Endothelial cell of hepatic sinusoid (primary cell): ENCODE measurements around the gene FKBP8.
"Not testable (repeated sequence)": the region's sequence is repeated elsewhere in the genome, so short reads cannot be mapped to it uniquely, and the experiment has no call there.

Experiments
- in situ Hi-C: cut with HindIII; loops from 2 replicates; pipeline ENCODE4 v1.10.0; 2017; ENCODE audit warnings: low sequenced_read_pairs

Gene FKBP8

DNA sequence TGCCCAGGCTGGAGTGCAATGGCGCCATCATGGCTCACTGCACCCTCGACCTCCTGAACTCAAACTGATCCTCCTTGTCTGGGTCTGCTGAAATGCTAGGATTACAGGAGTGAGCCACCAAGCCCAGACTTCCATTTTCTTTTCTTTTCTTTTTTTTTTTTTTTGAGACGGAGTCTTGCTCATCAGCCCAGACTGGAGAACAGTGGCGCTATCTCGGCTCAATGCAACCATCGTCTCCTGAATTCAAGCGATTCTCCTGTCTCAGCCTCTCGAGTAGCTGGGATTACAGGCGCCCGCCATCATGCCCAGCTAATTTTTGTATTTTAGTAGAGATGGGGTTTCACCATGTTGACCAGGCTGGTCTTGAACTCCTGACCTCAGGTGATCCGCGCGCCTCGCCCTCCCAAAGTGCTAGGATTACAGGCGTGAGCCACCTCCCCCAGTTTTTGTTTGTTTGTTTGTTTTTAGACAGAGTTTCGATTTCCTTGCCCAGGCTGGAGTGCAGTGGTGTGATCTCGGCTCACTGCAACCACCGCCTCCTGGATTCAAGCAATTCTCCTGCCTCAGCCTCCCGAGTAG, 20.4 kb downstream of the FKBP8 start:
- in situ Hi-C loops: not testable (repeated sequence)

DNA sequence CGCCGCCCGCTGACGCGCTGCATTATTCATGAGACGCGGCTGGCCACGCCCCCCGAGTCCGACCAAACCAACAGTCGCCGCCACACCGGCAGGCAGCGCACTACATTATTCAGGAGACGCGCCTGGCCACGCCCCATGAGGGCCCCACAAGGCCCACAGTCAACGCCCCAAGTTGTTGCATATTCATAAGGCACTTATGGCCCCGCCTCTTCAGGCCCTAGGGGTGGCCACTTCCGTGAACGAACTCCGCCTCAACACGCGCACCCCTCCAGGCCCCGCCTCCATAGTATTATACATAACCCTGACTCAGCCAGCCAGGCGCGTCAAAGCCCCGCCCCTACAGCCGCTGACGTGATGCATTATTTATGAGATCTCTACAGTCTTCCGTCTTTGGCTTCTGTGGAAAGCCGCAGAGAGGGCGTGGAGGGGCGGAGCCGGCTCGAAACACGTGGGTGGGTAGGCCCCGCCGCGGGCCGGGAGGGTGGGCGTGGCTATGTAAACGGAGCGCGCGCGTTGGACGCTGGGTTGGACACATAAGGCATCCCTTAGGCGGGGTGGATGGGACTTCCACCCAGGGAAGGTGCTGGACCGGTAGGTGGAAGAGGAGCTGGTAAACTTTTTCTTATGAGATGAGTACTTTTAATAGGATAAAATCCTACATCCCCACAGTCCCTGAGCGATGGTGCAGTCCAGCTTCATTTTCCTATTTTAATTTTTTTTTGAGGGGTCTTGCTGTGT, 21.1 kb downstream of the FKBP8 start:
- in situ Hi-C loops: no loop called here

DNA sequence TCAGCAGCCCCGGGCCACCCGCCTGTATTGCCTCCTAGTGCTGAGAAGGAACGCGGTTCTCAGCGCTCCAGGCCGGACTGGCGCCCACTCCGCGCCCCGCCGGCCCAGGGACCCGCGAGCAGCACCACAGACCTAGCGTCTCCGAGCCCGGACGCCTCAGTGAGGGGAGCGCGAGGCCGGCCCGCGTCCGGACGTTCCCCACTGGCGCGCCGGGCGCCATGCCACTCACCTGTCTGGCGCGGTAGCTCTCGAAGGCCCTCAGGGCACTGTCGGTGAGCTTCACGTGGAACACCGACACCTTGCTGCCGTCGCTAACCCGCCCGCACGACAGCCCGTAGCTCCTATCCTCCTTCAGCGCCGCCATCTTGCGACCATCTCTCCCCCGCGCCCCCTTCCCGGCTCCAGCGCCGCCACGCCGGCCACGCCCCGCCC, 21.7 kb downstream of the FKBP8 start, which contains the start of gene ELL:
TSS of gene ELL (minus strand) at position 379 of the 432 bp plus-strand sequence. CDS start at position 364, 15 bp downstream.
- in situ Hi-C loops: no loop called here

DNA sequence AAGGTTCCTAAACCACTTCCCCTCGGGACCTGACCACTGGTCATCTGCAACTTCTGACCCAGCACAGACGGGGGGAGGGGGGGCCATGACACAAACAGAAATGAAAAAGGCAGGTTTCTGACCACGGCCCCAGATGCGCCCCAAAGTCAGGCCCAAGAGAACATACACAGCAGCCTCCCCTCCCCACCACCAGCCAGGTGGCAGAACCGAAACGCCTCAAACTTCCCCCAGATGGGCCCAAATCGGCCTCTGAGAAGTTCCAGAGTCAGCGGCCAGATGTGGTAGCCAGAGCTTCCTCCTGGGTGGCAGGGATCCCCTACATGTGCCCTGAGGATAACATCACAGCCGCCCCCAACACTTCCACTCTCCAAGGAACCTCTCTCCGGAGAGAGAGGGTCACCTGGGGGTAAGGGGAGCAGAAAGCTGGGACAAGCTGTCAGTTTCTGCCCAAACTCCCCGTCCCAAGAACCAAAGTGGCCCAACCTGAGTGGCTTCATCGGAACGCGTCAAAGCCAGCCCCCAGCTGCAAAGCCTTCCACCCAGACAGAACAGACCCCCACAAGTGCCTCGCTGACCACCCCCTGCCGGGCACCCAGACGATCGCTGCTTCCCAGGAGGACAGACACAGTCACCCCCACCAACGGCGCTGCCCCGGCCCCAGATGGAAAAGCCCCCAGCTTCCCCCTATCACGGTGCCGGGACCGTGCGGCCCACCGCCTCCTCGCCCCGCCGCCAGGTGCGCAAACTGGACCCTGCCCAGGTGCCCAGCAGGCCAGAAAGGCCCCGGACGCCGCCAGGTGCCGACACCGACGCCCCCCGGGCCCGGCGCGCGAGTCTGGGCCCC, 22.3 kb downstream of the FKBP8 start:
- in situ Hi-C loops: no loop called here

DNA sequence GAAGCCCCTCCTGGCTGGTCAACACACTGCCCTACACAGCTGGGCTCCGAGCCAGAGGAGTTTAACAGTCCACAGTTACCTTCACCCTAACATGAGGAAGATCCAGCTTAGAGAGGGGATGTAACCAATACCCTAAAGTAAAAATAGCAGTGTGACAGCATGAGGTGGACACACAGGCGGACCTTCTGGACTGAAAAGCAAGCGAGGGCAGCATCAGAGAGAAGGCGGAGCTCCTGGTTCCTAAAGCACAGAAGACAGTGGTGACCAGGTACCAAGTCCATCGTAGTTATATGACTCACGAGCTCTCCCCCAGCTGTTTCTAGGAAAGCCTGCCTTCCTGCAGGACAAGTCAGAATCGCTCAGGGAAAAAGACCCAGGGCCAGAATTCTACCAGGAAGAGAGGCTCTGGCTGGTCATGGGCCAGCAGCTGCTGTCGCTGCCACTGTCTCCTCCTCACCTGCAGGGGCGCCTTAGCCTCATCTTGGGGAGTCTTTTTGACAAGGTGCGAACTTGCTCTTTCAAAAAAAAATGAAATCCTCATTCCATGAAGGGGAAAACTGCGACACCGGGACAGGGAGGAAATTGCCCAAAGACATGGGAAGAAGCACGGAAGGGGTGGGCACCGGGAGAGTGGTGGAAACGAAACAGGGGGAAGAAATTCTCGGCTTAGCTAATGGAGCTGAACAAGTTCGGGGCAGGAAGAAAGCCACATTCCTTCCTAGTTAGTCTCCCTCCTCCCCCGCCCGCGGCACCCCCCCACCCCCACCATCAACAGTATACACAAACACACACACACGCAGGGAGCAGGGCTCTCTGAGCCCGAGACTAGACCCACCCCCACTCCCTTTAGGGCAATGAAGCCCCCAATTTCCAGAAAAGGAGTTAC, 23.2 kb downstream of the FKBP8 start:
- in situ Hi-C loops: loop anchor here (10.0 kb wide), 1 partner anchor 125 kb away; no protein-coding TSS in a partner anchor

DNA sequence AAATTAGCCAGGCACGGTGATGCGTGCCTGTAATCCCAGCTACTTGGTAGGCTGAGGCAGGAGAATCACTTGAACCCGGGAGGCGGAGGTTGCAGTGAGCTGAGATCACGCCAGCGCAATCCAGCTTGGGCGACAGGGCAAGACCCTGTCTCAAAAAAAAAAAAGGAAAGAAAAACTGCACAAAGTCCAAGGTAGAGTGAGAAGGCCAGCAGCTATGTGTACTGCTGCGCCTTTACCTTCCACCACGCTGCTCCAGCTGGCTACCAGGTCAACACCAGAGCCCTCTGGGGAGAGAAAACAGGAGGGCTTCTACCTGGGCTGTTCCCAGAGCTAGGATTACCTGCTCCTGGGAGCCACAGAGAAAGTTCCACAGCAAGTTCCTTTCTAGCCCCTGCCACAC, 24.7 kb downstream of the FKBP8 start:
- in situ Hi-C loops: loop anchor here (10.0 kb wide), 1 partner anchor 126 kb away; no protein-coding TSS in a partner anchor

DNA sequence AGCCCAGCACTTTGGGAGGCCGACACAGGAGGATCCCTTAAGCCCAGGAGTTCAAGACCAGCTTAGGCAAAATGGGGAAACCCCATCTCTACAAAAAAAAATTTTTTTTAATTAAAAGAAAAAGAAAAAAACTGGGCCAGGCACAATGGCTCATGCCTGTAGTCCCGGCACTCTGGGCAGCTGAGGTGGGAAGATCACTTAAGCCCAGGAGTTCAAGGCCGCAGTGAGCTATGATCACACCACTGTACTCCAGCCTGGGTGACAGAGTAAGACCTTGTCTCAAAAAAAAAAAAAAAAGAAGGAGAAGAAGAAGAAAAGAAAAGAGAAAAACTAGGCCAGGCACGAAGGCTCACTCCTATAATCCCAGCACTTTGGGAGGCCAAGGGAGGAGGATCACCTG, 25.8 kb downstream of the FKBP8 start:
- in situ Hi-C loops: loop anchor here (10.0 kb wide), 1 partner anchor 127 kb away; no protein-coding TSS in a partner anchor

DNA sequence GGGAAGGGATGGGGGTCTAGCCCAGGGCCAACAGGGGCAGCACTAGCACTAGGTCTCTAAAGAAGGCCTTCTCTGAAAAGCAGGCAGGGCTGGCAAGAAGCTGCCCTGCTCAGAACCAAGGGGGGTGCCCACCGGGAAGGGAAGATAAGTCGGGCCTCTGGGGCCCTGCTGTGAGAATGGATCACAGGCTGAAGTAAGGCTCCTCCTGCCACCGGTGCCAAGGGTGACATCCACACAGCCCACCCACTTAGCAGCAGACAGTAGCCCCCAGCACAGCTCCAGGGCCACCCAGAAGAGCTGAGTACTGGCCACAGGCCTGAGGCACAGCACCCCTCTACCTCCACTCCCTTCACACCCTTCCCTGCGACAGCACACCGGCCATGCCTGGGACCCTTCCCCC, 27.4 kb downstream of the FKBP8 start:
- in situ Hi-C loops: loop anchor here (10.0 kb wide), 1 partner anchor 129 kb away; no protein-coding TSS in a partner anchor

DNA sequence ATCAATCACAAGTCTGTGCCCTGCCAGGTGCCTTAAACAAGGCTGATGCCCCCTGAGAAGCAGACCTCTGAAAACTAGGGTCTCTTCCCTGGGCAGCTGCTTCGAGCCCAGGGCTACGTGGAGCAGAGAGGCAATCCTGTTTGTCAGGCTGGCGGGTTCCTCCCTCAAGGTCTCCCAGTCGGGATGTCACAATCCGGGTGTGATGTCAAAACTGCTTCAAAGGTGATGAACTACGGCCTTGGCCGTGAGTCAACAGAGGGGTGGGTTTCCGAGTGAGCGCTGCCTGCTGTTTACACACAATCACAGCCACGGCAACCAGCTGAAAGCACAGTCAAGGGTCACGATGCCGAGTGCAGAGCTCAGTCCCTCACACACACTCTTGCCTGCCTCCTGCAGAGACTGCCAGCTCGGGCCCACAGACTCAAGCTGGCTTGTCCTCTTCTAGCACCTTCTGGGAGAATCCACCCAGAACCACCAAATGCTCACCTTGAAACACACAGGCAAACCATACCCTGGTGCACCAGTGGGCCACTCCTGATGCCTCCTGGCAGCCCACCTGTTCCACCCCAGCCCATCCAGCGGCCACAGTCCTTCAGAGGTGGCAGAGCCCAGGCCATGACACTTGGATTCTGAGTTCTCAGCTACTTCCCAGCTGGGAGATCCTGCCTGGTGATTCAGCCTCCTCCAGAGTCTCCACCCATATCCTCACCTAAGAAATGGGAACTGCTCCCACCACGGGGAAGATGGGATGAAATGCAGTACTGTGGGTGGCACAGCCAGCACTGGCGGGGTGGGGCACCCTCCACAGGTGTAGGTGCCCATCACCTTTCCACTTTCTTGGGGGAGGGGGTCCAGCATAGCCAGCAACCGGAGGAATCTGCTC, 28.3 kb downstream of the FKBP8 start:
- in situ Hi-C loops: loop anchor here (10.0 kb wide), 1 partner anchor 130 kb away; no protein-coding TSS in a partner anchor

DNA sequence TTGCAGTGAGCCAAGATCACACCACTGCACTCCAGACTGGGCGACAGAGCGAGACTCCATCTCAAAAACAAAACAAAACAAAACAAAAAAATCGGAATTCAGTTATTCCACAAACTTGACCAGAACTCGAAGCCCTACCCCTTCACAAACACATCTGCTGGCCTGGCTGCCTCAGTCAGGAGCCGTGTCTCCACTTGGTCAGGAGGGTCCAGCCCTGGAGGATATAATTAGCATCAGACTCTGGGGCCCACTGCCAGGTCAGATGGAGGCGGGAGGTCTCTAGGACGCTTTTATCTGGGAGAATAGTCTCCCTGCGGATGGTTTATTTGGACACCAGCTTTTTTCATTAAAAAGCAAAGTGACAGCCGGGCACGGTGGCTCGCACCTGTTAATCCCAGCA, 29.5 kb downstream of the FKBP8 start:
- in situ Hi-C loops: loop anchor here (10.0 kb wide), 1 partner anchor 131 kb away; no protein-coding TSS in a partner anchor

DNA sequence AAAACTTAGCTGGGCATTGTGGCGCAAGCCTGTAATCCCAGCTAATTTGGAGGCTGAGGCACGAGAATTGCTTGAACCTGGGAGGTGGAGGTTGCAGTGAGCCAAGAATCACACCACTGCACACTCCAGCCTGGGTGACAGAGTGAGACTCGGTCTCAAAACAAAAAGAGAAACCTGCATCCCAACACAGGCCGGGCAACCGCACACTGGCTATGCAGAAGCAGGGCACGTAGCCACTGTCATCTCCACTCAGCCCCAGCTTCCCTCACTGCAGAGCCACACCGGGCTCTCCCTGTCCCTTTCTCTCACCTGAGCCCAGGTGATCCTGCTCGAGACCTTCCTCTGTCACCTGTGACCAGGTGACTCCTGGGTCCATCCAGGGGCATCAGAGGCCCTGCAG, 33.2 kb downstream of the FKBP8 start:
- in situ Hi-C loops: loop anchor here (10.0 kb wide), 1 partner anchor 135 kb away; no protein-coding TSS in a partner anchor

DNA sequence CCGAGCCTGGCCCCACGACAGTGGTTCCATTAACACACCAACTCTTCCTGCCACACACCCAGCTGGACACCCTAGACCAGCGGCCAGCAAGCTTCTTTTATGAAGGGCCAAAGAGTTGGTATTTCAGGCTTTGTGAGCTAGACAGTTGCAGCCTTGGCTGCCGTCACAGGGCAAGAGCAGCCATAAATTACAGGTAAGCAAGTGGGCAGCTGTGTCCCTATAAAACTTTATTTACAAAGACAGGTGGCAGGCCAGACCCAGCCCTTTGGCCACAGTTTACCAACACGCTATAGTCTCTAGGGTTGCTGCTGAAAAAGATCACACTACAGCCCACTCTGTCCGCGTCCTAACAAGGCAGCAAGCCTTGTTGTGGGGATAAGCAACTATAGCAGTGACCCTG, 34.8 kb downstream of the FKBP8 start:
- in situ Hi-C loops: loop anchor here (5.0 kb wide), 1 partner anchor 69 kb away; no protein-coding TSS in a partner anchor

DNA sequence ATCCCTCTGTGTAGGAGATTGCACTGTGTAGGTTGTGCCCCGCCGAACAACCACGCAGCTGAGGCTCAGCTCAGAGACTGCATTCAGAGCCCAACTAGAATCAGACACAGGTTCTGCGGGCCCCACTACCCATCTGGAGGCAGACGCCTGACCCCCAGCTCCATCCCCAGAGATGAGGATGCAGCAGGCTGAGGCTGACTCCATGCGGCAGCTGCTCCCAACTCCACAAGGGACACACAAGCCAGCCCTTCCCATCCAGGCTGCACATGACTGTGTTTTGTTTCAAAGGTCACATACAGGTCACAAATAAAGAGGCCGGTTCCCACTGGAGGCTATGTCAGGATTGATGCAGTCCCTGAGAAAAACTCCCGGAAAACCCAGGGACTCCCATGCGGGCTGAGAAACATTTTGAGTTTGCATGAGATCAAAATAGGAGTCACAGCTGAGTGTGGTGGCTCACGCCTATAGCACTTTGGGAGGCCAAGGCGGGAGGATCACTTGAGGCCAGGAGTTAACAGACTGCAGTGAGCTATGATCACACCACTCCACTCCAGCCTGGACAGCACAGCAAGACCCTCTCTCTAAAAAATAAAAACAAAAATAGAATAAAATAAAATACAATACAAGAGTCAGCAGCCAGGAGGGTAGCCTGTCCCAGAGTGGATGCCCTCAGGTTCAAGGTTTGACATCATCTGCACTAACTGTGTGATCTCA, 35.5 kb downstream of the FKBP8 start:
- in situ Hi-C loops: loop anchor here (5.0 kb wide), 1 partner anchor 69 kb away; no protein-coding TSS in a partner anchor

DNA sequence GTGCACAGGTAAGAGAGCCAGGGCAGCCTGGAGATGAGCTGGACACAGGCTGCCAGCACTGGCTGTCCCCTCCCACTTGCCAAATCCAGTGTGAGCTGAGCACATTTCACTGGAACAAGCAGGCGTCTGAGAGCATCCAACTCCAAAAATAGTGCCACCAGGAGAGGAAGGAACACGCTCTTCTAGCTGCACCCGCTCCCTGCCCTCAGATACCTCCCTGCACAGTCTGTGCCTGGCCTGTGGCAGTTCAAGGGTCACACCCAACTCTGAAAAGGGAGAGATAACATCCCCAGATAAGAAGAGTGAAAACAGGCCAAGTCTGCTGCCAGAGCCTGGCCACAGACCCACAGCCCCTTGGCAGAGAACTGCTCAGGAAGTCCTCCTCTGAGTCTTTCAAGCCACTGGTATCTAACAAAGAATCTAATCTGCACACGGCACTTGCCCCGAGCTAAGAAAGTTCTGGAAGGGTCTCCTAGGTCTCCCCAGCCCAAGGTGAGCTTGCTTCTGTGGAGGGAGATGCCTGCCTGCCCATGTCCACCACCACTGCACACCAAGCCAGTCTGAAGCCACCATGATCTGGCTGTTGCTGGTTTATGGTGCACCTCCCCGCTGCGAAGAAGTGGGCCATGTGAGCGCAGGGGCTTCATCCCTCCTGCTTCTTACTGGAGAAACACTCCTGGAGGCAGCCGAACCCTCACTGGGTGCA, 36.2 kb downstream of the FKBP8 start:
- in situ Hi-C loops: loop anchor here (5.0 kb wide), 1 partner anchor 70 kb away; no protein-coding TSS in a partner anchor

DNA sequence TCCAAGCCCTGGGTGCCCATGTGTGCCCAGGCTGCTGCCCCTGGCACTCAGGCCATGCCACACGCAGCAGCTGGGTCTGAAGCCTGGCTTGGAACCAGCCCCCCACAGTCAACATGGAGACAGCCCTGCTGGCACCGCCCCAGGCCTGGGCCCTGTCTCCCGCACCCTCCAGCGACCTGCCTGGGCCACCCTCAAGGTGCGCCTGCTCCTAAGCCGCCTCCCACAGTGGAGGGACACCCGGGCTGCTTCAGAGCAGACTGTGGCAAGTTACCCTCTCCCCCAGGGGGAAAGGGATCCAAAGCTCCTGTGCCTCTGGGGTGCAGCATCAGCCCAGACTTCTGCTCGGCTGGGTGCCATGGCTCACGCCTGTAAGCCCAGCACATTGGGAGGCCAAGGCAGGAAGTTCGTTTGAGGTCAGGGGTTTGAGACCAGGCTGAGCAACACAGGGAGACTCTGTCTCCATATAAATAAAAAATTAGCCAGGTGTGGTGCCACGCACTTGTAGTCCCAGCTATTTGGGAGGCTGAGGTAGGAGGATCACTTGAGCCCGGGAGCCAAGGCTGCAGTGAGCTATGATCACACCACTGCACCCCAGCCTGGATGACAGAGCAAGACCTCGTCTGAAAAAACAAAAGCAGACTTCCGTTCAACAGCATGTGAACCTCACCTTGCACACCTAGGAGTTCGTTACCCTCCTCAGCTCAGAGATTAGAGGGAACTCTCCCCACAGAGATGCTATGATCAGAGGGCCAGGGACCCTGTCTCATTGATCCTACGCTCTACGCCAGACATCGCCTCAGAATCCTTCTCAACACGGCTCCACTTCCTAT, 37.1 kb downstream of the FKBP8 start:
- in situ Hi-C loops: loop anchor here (5.0 kb wide), 1 partner anchor 71 kb away; no protein-coding TSS in a partner anchor

DNA sequence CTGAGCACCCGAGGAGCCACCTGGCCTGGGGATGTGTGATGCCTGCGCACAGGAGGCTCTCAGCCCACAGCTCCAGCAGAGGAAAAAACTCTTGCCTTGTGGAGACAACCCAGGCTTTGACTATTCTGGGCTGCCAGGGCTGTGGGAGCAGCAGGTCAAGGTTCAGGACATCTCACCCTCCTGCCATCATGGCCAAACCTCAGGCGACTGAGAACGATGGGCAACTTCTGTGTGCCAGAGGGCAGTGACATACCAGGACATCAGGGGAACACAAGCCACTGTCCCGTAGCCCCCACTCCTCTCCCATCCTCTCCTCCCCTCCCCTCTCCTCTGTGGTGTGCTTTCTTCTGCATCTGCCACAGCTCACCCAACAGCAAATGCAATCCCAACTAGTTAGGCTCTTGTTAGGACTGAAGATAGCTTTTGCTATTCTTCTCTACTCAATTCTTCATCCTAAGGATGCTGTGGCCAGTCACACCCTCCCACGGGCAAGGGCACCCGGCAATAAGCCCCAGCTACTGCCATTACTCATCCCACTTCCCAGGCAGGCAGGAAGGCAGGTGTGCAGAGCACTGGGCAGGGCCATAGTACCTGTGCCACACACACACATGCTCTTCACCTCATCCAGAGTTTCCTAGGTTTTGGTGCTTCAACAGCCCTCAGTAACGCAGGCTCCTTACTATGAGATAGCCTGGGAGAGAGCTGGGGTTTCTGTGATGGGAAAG, 38.3 kb downstream of the FKBP8 start:
- in situ Hi-C loops: loop anchor here (5.0 kb wide), 1 partner anchor 72 kb away; no protein-coding TSS in a partner anchor
